OCI-LY3 (cell line): ENCODE data around the gene ANK3.

Experiments used
- H2AFZ ChIP-seq: fragments of 200-600, 300-600 bp; shearing (Covaris generic); 2 replicates; pipeline ENCODE4 v1.6.0; 2014; ENCODE audit warnings: antibody characterized with exemption, low read depth, low read length
- H3K27ac ChIP-seq: fragments of 200-600, 300-600 bp; sonication (generic); 2 replicates; pipeline ENCODE4 v1.5.1; 2014; ENCODE audit warnings: mild to moderate bottlenecking, low read length, moderate library complexity, mixed read lengths
- H3K27me3 ChIP-seq: fragments of 200-600, 300-600 bp; sonication (generic); 2 replicates; pipeline ENCODE4 v1.6.1; 2014; ENCODE audit warnings: low read depth, low read length, mixed read lengths
- H3K36me3 ChIP-seq: fragments of 200-600, 300-600 bp; sonication (generic); replicated peaks from 2 replicates; pipeline ENCODE3; 2014; ENCODE audit warnings: low read depth, low read length, mixed read lengths
- H3K4me1 ChIP-seq: fragments of 300-600, 200-600 bp; sonication (generic); 2 replicates; pipeline ENCODE4 v1.6.1; 2014; ENCODE audit warnings: low read length, mixed read lengths
- H3K4me2 ChIP-seq: fragments of 200-600, 300-600 bp; sonication (generic); 2 replicates; pipeline ENCODE4 v1.6.1; 2014; ENCODE audit warnings: low read length, mixed read lengths
- H3K4me3 ChIP-seq: fragments of 300-600, 200-600 bp; sonication (generic); 2 replicates; pipeline ENCODE4 v1.5.1; 2014; ENCODE audit warnings: antibody characterized with exemption, mild to moderate bottlenecking, low read length, moderate library complexity
- H3K79me2 ChIP-seq: fragments of 300-600, 200-600 bp; shearing (Covaris generic); 2 replicates; pipeline ENCODE4 v1.6.1; 2014; ENCODE audit warnings: mild to moderate bottlenecking, low read length, mixed read lengths
- H3K9ac ChIP-seq: fragments of 300-600, 200-600 bp; shearing (Covaris generic); 2 replicates; pipeline ENCODE4 v1.6.0; 2014; ENCODE audit warnings: mild to moderate bottlenecking, low read length, moderate library complexity
- H3K9me3 ChIP-seq: fragments of 200-600, 300-600 bp; shearing (Covaris generic); 2 replicates; pipeline ENCODE4 v1.6.1; 2014; ENCODE audit warnings: low read length, mixed read lengths; ENCODE audit not compliant: insufficient read depth
- H4K20me1 ChIP-seq: fragments of 200-600, 300-600 bp; sonication (generic); 2 replicates; pipeline ENCODE4 v1.6.1; 2016; ENCODE audit warnings: low read length, mixed read lengths; ENCODE audit not compliant: insufficient read depth
- CTCF ChIP-seq: fragments of 200-600, 300-600 bp; sonication (generic); IDR thresholded peaks from 2 replicates; pipeline ENCODE4 v1.5.1; 2014; ENCODE audit warnings: antibody characterized with exemption, low read length, low read depth
- EZH2phosphoT487 ChIP-seq: fragments of 200-600 bp; shearing (Covaris generic); IDR thresholded peaks from 2 replicates; pipeline ENCODE4 v1.6.1; 2018; ENCODE audit warnings: antibody characterized with exemption, mixed run types, low read depth

The ANK3 gene

GRCh38 chr10:60303778-60304177 is 85.9 kb downstream of the ANK3 start:
- Histone ChIP-seq H3K9me3 (no peaks in the 10 kb centered on the region), H2AFZ (no peak overlapping the region), H3K27me3 (no peaks in the 10 kb centered on the region), H3K36me3 (no peaks in the 10 kb centered on the region), H4K20me1 (no peaks in the 10 kb centered on the region), H3K9ac (no peak overlapping the region), H3K4me3 (no peak overlapping the region), H3K4me1 (no peaks in the 10 kb centered on the region), H3K27ac (no peak overlapping the region), H3K79me2 (no peaks in the 10 kb centered on the region), H3K4me2 (no peak overlapping the region)
- TF ChIP-seq EZH2phosphoT487 (no peak), CTCF (no peak)

- no peaks in the 10 kb centered on the region for H3K9me3 ChIP-seq
- TF ChIP-seq CTCF (no peak), EZH2phosphoT487 (no peak)
- no peak overlapping the region for H3K27ac ChIP-seq
- H3K4me2 ChIP-seq = no peak overlapping the region
- no peaks in the 10 kb centered on the region for H4K20me1 ChIP-seq
- no peaks in the 10 kb centered on the region for H3K27me3 ChIP-seq
- H2AFZ ChIP-seq = no peak overlapping the region
- H3K36me3 ChIP-seq = no peaks in the 10 kb centered on the region
- H3K4me1 ChIP-seq = no peaks in the 10 kb centered on the region
- H3K79me2 ChIP-seq = no peaks in the 10 kb centered on the region
- H3K4me3 ChIP-seq = no peak overlapping the region
- H3K9ac ChIP-seq = no peak overlapping the region
Measured at GRCh38 chr10:60299961-60300883, 89.5 kb downstream of the ANK3 start.

- Histone ChIP-seq H2AFZ (no peak overlapping the region), H3K9ac (no peak overlapping the region), H3K9me3 (no peaks in the 10 kb centered on the region), H4K20me1 (no peaks in the 10 kb centered on the region), H3K4me2 (no peak overlapping the region), H3K4me3 (no peak overlapping the region), H3K27ac (no peak overlapping the region), H3K36me3 (no peaks in the 10 kb centered on the region), H3K4me1 (no peaks in the 10 kb centered on the region), H3K79me2 (no peaks in the 10 kb centered on the region), H3K27me3 (no peaks in the 10 kb centered on the region)
- no peak for TF ChIP-seq CTCF
- TF ChIP-seq EZH2phosphoT487 = no peak
Measured at GRCh38 chr10:60299390-60299778, 90.3 kb downstream of the ANK3 start.

DNA sequence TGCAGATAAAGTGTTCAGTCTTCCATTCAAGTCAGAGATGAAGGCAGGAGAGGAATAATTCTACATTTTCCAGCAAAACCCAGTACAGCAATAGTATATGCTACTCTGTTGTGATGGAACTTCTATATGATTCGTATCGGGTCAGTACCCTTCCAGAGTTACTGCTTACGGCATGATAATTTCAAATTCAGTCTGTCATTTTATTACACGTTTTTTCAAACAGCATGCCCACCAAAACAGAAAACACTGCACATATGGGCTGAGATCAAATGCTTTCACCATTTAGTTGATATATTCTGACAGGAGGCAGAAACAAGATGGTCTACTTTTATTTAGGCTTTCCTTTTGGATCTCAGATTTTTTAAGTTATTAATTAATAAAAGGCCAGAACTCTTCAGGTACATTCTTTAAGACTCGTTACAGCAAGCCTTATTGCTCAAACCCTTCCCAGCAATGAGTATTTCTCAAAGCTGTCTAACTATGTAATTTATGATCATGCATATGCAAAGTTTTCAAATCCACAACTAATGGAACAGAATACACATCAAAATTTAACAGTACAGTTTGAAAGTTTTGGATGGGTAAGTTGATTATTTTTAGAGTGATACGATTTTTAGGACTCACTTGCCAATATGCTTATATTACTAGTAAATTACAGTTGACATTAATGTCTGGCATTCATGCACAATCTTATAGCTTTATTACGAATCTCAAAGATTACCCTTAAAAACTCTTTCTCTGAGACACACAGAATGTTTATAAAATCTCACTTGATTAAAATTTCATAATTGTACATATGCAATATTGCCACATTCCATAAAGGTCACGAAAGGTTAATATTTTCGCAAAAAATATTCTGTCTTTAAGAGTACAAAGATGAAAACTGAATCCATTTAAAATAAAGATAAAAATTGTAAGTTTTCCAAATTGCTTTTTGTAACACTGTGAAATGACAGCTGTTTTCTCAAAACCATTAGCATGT is 91.0 kb downstream of the ANK3 start:
- TF ChIP-seq EZH2phosphoT487 (no peak), CTCF (no peak)
- no peaks in the 10 kb centered on the region for H3K79me2 ChIP-seq

More for the DNA sequence above, 91.0 kb downstream of the ANK3 start:
- no peak overlapping the region for H3K27ac ChIP-seq
- no peaks in the 10 kb centered on the region for H3K27me3 ChIP-seq
- H3K4me2 ChIP-seq = no peak overlapping the region
- H3K9ac ChIP-seq = no peak overlapping the region
- no peak overlapping the region for H2AFZ ChIP-seq
- H3K9me3 ChIP-seq = no peaks in the 10 kb centered on the region
- no peak overlapping the region for H3K4me3 ChIP-seq
- no peaks in the 10 kb centered on the region for H3K4me1 ChIP-seq
- no peaks in the 10 kb centered on the region for H3K36me3 ChIP-seq
- no peaks in the 10 kb centered on the region for H4K20me1 ChIP-seq
